Sigmoid colon (tissue), 4 donors: Measurements from ENCODE around the gene PAM16.

Experiments
- CTCF ChIP-seq, 4 experiments: fragments of 450-650 bp in 3 of 4; fragments of 200-600 bp in 1 of 4; IDR thresholded peaks; one replicate each; pipeline ENCODE4 v1.5.1; 2016 to 2019; ENCODE audit warnings: antibody characterized with exemption in 4 of 4, mild to moderate bottlenecking in 3 of 4, moderate library complexity in 2 of 4
- EP300 ChIP-seq, 4 donors: sonication (generic); formaldehyde crosslinking; IDR thresholded peaks; one replicate each; pipeline ENCODE4 v1.6.1; 2017; ENCODE audit warnings: antibody characterized with exemption in 4 of 4
- POLR2A ChIP-seq, 2 donors: fragments of 450-650 bp; IDR thresholded peaks; one replicate each; pipeline ENCODE4 v1.6.1; 2016; ENCODE audit warnings: antibody characterized with exemption in 2 of 2, mild to moderate bottlenecking in 2 of 2, moderate library complexity in 2 of 2

GRCh38 chr16:4385066-4385788, 34.1 kb upstream of the PAM16 start:
- TF ChIP-seq EP300 (IDR thresholded peaks at IDR 0.05) (no peak), CTCF (IDR thresholded peaks at IDR 0.05) (no peak), POLR2A (IDR thresholded peaks at IDR 0.05) (no peak)
